Measurements from ENCODE around the gene PRKAR2B. TPM values are rescaled to one million over a fixed set of nuclear protein-coding genes. Genes with fewer than 3 reads are reported as not detected.

The PRKAR2B gene
- total RNA-seq, 1 experiment from 2014 or later = 15.1 TPM

- Histone ChIP-seq H3K9me3 (ENCODE audit: control insufficient read depth in 1 of 2, insufficient read depth in 1 of 2, low read depth in 1 of 2, low read length in 2 of 2) (no peaks in the 10 kb centered on the region), H3K27me3 (ENCODE audit: insufficient read depth, low read length) (no peaks in the 10 kb centered on the region), H3K4me3 (replicated peaks in 1 of 2; ENCODE audit: low read depth in 1 of 2, low read length in 2 of 2) (no peak overlapping the region), H3K9ac (ENCODE audit: low read length) (no peak overlapping the region), H3K4me1 (ENCODE audit: control insufficient read depth in 1 of 2, insufficient read depth in 2 of 2, low read length in 2 of 2) (no peaks in the 10 kb centered on the region), H3K9me2 (ENCODE audit: insufficient read depth) (no peaks in the 10 kb centered on the region), H3K27ac (ENCODE audit: low read depth, low read length) (no peak overlapping the region), H3K79me2 (ENCODE audit: insufficient read depth, low read length) (no peaks in the 10 kb centered on the region), H3K4me2 (ENCODE audit: low read length) (no peak overlapping the region), H3K36me3 (ENCODE audit: control insufficient read depth in 1 of 2, insufficient read depth in 2 of 2, low read length in 2 of 2) (no peaks in the 10 kb centered on the region), H2AFZ (ENCODE audit: low read depth, low read length, poor library complexity, severe bottlenecking) (no peak overlapping the region), H4K20me1 (ENCODE audit: insufficient read depth) (no peaks in the 10 kb centered on the region)
- no peak for TF ChIP-seq ZBTB33 (IDR thresholded peaks at IDR 0.05; ENCODE audit: extremely low read depth, insufficient replicate concordance, low read length)
- TF ChIP-seq ZNF274 (IDR thresholded peaks at IDR 0.05; ENCODE audit: low read depth, low read length) = no peak
- TF ChIP-seq REST (IDR thresholded peaks at IDR 0.05; ENCODE audit: low read depth) = no peak
- no peak for TF ChIP-seq EGR1 (IDR thresholded peaks at IDR 0.05; ENCODE audit: low read depth)
- TF ChIP-seq ELF1 (IDR thresholded peaks at IDR 0.05; ENCODE audit: borderline replicate concordance, low read depth) = no peak
- no peak for TF ChIP-seq SRF (IDR thresholded peaks at IDR 0.05; ENCODE audit: low read depth)
- TF ChIP-seq ATF3 (IDR thresholded peaks at IDR 0.05) = no peak
- no peak for TF ChIP-seq SP1 (IDR thresholded peaks at IDR 0.05; ENCODE audit: low read depth)
- TF ChIP-seq EZH2 (IDR thresholded peaks at IDR 0.05) = no peak
- no peak for TF ChIP-seq SIN3A (IDR thresholded peaks at IDR 0.05; ENCODE audit: low read depth)
- no peak for TF ChIP-seq POLR2AphosphoS5 (IDR thresholded peaks at IDR 0.05; ENCODE audit: low read depth, low read length)
- TF ChIP-seq ZFX (IDR thresholded peaks at IDR 0.05) = no peak
- TF ChIP-seq POLR2A (IDR thresholded peaks at IDR 0.05; ENCODE audit: borderline replicate concordance, extremely low read depth, insufficient read depth, insufficient read length) = no peak
- no peak for TF ChIP-seq YY1 (IDR thresholded peaks at IDR 0.05; ENCODE audit: extremely low read depth, insufficient replicate concordance, low read depth, low read length)
- no peak for TF ChIP-seq JUND (IDR thresholded peaks at IDR 0.05)
- no peak for TF ChIP-seq EZH2phosphoT487 (IDR thresholded peaks at IDR 0.05; ENCODE audit: borderline replicate concordance)
- no peak for TF ChIP-seq CEBPB (IDR thresholded peaks at IDR 0.05; ENCODE audit: low read depth)
- TF ChIP-seq RAD21 (IDR thresholded peaks at IDR 0.05; ENCODE audit: low read depth) = no peak
- TF ChIP-seq CBX3 (IDR thresholded peaks at IDR 0.05; ENCODE audit: low read depth) = no peak
- TF ChIP-seq FOSL1 (IDR thresholded peaks at IDR 0.05; ENCODE audit: low read depth) = no peak
- intact Hi-C loops (cut with micrococcal nuclease) = no loop called here
- no peak for ATAC-seq
- ChIA-PET RAD21 (ENCODE audit: low non-redundant PET in 1 of 2, low total read pairs in 2 of 2, uncharacterized antibody in 2 of 2, unreplicated experiment in 2 of 2) (no interaction called here), CTCF (no interaction called here), POLR2A (no interaction called here)
- no peak for DNase-seq (ENCODE audit: low read depth, low spot score)
- no TSS peak for BruUV-seq (replicated peaks)
Observed at GRCh38 chr7:107115114-107115513, 70.6 kb downstream of the PRKAR2B start.
